COLO668 (cell line): ENCODE measurements around the gene POU5F1.

Source experiments
- DNase-seq: peaks from one replicate; lab custom pipeline; 2025; ENCODE audit not compliant: unreplicated experiment; lab: John Stamatoyannopoulos, UW

POU5F1 gene

GRCh38 chr6:31116661-31117385 lies 53.7 kb downstream of the POU5F1 start:
- no peak for DNase-seq

GRCh38 chr6:31115941-31116560 lies 54.4 kb downstream of the POU5F1 start:
- DNase-seq = no peak

- DNase-seq = no peak
These were observed 55.3 kb downstream of the POU5F1 start for GRCh38 chr6:31114970-31115849.

GRCh38 chr6:31114541-31114878 lies 56.0 kb downstream of the POU5F1 start, which contains the start of gene PSORS1C1:
Gene PSORS1C1 (plus strand): TSS chr6:31114800. CDS start chr6:31129633, 14,833 bp downstream.
- DNase-seq = no peak
